HG03439 (cell line): ENCODE data around the gene MIOS.

Source experiments
- ATAC-seq: cut with Tn5 transposase; IDR thresholded peaks from one replicate; pipeline ENCODE4 v1.9.1; 2021; ENCODE audit warnings: mild to moderate bottlenecking, moderate library complexity; ENCODE audit not compliant: unreplicated experiment

The MIOS gene

GRCh38 chr7:7581531-7582179, 15.0 kb downstream of the MIOS start:
- no peak for ATAC-seq

- no peak for ATAC-seq
Measured at GRCh38 chr7:7582596-7582995, 15.9 kb downstream of the MIOS start.

- ATAC-seq = no peak
Measured at GRCh38 chr7:7583731-7584130, 17.0 kb downstream of the MIOS start.

DNA sequence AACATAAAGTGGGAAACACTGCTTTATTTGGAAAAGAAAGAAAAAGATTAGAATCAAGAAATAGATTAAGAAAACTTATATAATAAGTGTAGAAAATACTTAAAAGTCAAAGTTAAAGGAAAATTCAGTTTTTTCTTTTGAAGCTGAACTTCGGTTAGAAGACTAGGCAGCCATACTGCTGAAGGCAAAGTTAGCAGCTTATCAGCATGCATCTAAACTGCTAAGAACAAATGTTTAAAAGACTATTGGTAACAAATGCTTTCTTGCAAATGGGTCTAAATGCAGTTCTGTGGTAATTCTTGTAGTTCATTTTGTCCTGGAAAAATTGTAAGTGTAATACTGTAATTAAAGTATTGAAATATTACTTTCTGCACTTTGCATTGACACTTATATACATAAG, 18.0 kb downstream of the MIOS start:
- ATAC-seq = no peak

- ATAC-seq = no peak
Measured at GRCh38 chr7:7585241-7585928, 18.7 kb downstream of the MIOS start.

DNA sequence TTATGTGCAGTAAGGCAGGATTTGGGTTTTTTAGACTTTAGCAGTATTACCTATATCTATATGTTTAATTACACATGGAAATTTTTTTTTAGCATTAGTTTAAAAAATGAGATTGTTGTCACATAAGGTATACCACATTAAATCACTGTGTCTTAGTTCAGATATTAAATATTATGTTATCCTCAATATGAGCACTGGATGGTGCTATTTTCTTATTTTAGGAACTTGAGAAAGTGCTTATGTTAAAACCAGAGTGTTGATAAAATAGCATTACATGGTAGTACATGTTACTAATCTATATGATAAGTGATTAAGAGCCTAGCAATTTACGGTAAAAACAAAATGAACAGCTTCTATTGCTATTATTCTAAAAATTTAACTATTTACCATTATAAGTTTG, 28.8 kb downstream of the MIOS start:
- no peak for ATAC-seq

DNA sequence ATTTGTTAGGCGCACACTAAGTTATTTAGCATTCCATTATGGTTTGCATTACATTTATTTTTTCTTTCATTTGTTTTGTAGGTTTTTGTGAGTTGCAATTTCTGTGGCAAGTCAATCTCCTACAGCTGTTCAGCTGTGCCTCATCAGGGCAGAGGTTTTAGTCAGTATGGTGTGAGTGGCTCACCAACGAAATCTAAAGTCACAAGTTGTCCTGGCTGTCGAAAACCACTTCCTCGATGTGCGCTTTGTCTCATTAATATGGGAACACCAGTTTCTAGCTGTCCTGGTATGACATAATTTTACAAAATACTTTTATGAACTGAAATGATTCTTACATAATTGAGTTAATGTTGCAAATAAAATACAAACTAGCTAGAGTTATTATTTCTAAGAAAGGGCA, 29.5 kb downstream of the MIOS start:
- ATAC-seq = no peak

- ATAC-seq = no peak
Measured at GRCh38 chr7:7607010-7607409, 40.3 kb downstream of the MIOS start.

- no peak for ATAC-seq
Measured at GRCh38 chr7:7609330-7609729, 42.6 kb downstream of the MIOS start.

DNA sequence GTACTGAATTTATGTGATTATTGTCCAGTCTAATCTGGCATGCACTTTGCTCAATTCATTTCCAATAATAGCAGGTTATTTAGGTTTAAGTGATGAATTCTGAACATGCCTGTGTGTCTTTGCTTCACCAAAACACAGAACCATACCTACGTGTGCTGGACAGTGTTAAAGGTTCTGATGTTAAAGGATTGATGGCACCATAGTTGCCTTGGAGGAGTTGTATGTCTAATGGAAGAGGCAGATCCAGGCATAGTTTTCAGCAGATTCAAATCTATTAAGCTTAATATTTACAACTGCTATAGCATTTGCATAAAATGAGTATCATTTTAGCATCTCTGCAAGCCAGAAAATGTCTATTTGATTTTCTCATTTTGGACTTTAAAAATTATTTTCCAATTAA, 45.8 kb downstream of the MIOS start:
- ATAC-seq = no peak

GRCh38 chr7:7613210-7613609, 46.5 kb downstream of the MIOS start:
- ATAC-seq = no peak

- ATAC-seq = no peak
Measured at GRCh38 chr7:7614018-7614741, 47.5 kb downstream of the MIOS start.

DNA sequence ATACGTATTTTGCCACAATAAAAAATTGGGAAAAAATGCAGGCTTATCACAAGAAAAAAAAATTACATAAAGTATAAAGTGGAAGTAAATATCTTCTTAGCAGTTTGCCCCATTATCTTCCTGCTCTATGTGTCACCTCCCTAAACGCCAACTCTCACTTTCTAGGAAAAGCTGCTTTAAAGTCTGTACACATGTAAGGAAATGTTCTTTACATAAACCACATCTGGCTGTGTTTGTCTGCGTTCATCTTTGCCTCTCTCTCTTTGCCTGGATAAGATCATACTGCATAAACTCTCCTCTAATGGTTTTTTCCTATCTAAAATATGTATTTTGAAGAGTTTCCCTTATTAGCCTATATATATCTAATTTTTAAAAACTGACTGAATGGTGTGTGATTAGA, 50.9 kb downstream of the MIOS start:
- ATAC-seq = no peak

GRCh38 chr7:7618410-7618809, 51.7 kb downstream of the MIOS start:
- no peak for ATAC-seq

- ATAC-seq = no peak
Measured at GRCh38 chr7:7620236-7620635, 53.6 kb downstream of the MIOS start.

DNA sequence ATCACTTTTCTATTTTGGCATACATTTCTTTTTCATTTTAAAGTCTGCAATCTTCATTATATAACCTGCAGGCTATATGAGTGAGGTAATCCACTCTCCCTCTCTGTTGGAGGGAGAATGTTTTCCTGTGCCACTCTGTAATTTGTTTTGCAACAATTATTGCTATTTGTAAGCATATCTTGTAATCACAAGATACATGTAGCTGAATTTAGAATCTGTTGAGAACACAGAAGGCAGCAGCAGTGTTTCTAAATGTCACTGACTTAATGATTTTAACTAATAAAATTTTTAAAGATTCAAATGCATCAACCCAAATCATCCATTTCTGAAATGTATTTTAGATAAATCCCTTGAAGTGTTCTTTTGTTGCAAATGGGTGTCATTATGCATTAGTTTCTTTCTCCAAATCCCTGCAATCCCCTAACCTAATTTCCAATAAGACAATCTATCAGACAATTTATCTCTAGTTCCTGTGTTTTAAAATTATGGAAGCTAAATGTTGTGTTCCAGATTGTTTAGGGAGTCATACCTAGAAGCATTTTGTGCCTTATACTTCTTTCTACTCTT, 54.0 kb downstream of the MIOS start:
- no peak for ATAC-seq

GRCh38 chr7:7628476-7628875, 61.8 kb downstream of the MIOS start:
- no peak for ATAC-seq

- no peak for ATAC-seq
Measured at GRCh38 chr7:7630626-7631329, 64.1 kb downstream of the MIOS start.

GRCh38 chr7:7639421-7639820, 72.7 kb downstream of the MIOS start:
- no peak for ATAC-seq

DNA sequence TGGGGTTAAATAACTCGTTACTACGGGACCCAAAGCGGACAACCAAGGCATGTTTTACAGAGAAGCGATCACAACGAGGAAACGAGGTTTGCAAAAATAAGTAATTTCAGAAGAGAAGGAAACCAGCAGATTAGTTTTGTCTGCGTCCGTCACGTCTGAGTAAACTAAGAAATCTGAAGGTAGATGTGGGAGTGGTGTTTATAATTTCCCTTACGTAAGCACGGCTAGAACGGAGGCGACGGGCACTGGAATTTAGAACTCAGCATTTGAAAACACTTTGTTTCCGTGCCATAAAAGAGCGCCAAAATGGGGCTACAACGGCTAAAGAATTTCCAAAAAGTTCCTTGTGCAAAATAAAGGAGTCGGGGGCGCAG, 73.2 kb downstream of the MIOS start:
- ATAC-seq = no peak
